ENCODE results near the gene NCCRP1.

Gene NCCRP1

GRCh38 chr19:39248806-39249205 lies 52.0 kb downstream of the NCCRP1 start, which contains the start of gene IFNL4:
Gene IFNL4 (minus strand): TSS chr19:39248856.
- no peak for DNase-seq

DNA sequence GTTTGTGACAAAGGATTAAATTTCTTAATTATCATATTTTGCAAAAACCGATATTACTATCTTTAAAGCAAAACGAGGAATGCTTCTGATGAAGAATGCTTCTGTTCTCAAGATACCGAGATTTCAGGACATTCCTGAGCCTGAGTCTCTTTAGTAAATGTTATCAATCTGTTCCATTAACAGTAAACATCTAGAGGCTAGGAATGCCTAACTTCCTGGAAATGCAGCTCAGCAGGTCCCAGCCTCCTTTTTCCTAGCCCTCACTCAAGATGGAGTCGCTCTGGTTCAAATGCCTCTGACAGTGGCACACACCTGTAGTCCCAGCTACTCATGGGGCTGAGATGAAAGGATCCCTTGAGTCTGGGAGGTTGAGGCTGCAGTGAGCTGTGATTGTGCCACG lies 54.3 kb downstream of the NCCRP1 start:
- DNase-seq: no peak

Measured in right forelimb (tissue), 1 donor.